ENCODE results near the gene BRWD1.
"Not testable (repeated sequence)": the region's sequence is repeated elsewhere in the genome, so short reads cannot be mapped to it uniquely, and the experiment has no call there.

Gene BRWD1

GRCh38 chr21:39282911-39283310 is 30.5 kb downstream of the BRWD1 start:
- DNase-seq (ENCODE audit: low read depth in 2 of 2), result no peak

- no peak for DNase-seq (ENCODE audit: low read depth in 2 of 2)
Measured at GRCh38 chr21:39281853-39282252, 31.6 kb downstream of the BRWD1 start.

GRCh38 chr21:39281207-39281606 is 32.2 kb downstream of the BRWD1 start:
- DNase-seq (ENCODE audit: low read depth in 2 of 2), result no peak

GRCh38 chr21:39269620-39270019 is 43.8 kb downstream of the BRWD1 start:
- no peak for DNase-seq (ENCODE audit: low read depth in 2 of 2)

GRCh38 chr21:39265603-39266002 is 47.8 kb downstream of the BRWD1 start:
- DNase-seq (ENCODE audit: low read depth in 2 of 2), result no peak

GRCh38 chr21:39263372-39263771 is 50.1 kb downstream of the BRWD1 start:
- DNase-seq (ENCODE audit: low read depth in 2 of 2), result no peak

GRCh38 chr21:39258207-39258606 is 55.2 kb downstream of the BRWD1 start:
- DNase-seq (ENCODE audit: low read depth in 2 of 2), result no peak

GRCh38 chr21:39251326-39251725 is 62.1 kb downstream of the BRWD1 start:
- no peak for DNase-seq (ENCODE audit: low read depth in 2 of 2)

GRCh38 chr21:39238275-39238674 is 75.2 kb downstream of the BRWD1 start:
- no peak for DNase-seq (ENCODE audit: low read depth in 2 of 2)

GRCh38 chr21:39232861-39233291 is 80.6 kb downstream of the BRWD1 start:
- DNase-seq (ENCODE audit: low read depth in 2 of 2), result no peak

GRCh38 chr21:39224930-39225329 is 88.5 kb downstream of the BRWD1 start:
- DNase-seq (ENCODE audit: low read depth in 2 of 2), result no peak

GRCh38 chr21:39221997-39222486 is 91.4 kb downstream of the BRWD1 start:
- DNase-seq (ENCODE audit: low read depth in 2 of 2), result no peak

GRCh38 chr21:39221282-39221996 is 92.0 kb downstream of the BRWD1 start:
- no peak for DNase-seq (ENCODE audit: low read depth in 2 of 2)

- not testable (repeated sequence) for DNase-seq (ENCODE audit: low read depth in 2 of 2)
Measured at GRCh38 chr21:39220875-39221274, 92.6 kb downstream of the BRWD1 start.

- no peak for DNase-seq (ENCODE audit: low read depth in 2 of 2)
Measured at GRCh38 chr21:39220150-39220549, 93.3 kb downstream of the BRWD1 start.

- no peak for DNase-seq (ENCODE audit: low read depth in 2 of 2)
Measured at GRCh38 chr21:39218082-39218409, 95.4 kb downstream of the BRWD1 start.

- no peak for DNase-seq (ENCODE audit: low read depth in 2 of 2)
Measured at GRCh38 chr21:39217356-39218081, 95.9 kb downstream of the BRWD1 start.

GRCh38 chr21:39216290-39216689 is 97.1 kb downstream of the BRWD1 start:
- DNase-seq (ENCODE audit: low read depth in 2 of 2), result no peak

- DNase-seq (ENCODE audit: low read depth in 2 of 2), result no peak
Measured at GRCh38 chr21:39215078-39215477, 98.4 kb downstream of the BRWD1 start.

- no peak for DNase-seq (ENCODE audit: low read depth in 2 of 2)
Measured at GRCh38 chr21:39209334-39209688, 104.1 kb downstream of the BRWD1 start.

- no peak for DNase-seq (ENCODE audit: low read depth in 2 of 2)
Measured at GRCh38 chr21:39208624-39209333, 104.7 kb downstream of the BRWD1 start.

- DNase-seq (ENCODE audit: low read depth in 2 of 2), result no peak
Measured at GRCh38 chr21:39204134-39204533, 109.3 kb downstream of the BRWD1 start.

GRCh38 chr21:39198800-39199199 is 114.6 kb downstream of the BRWD1 start:
- no peak for DNase-seq (ENCODE audit: low read depth in 2 of 2)

All from stimulated activated CD8-positive, alpha-beta memory T cell treated with anti-CD3 and anti-CD28 coated beads, Interleukin-2, amount 100 ng/mL, for 48 hours (primary cell).